Fibroblast of skin of back (primary cell): Measurements from ENCODE around the gene KCNB1. TPM values are rescaled to one million over a fixed set of nuclear protein-coding genes. Genes with fewer than 3 reads are reported as not detected.
A peak's percentile ranks its signal among the peaks of the same experiment; 100 is the strongest.

Source experiments
- DNase-seq: peaks from one replicate; pipeline ENCODE4 v3.0.0-alpha.2; 2013
- polyA plus RNA-seq, 2 experiments: library from polyadenylated mRNA; unstranded; fragments of 120-200 nt; gene quantifications; one replicate each; pipeline ENCODE4 v1.2.1, GENCODE V29; 2013; ENCODE audit not compliant: insufficient read length in 2 of 2

The KCNB1 gene
- 0.06 TPM for polyA plus RNA-seq (2013, experiment 1 of 2; ENCODE audit: insufficient read length)
- polyA plus RNA-seq (2013, experiment 2 of 2; ENCODE audit: insufficient read length) = 0.07 TPM

- DNase-seq = peak; percentile 59
These were observed at the start of gene KCNB1 for GRCh38 chr20:49482621-49483017. Gene KCNB1 (minus strand): TSS chr20:49482668. CDS start chr20:49482480, 188 bp downstream.

GRCh38 chr20:49529470-49529869, 47.0 kb upstream of the KCNB1 start:
- no peak for DNase-seq

DNA sequence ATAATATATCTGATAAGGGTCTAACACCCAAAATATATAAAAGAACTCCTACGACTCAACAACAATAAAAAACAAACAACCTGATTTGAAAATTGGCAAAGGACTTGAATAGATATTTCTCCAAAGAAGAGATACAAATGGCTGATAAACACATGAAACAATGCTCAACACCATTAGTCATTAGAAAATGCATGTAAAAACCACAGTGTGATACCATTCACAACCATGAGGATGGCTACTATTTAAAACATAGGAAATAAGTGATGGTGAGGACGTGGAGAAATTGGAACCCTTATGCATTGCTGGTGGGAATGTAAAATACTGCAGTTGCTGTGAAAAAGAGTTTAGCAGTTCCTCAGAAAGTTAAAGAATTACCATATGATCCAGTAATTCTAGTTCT, 44.1 kb upstream of the KCNB1 start:
- no peak for DNase-seq

DNA sequence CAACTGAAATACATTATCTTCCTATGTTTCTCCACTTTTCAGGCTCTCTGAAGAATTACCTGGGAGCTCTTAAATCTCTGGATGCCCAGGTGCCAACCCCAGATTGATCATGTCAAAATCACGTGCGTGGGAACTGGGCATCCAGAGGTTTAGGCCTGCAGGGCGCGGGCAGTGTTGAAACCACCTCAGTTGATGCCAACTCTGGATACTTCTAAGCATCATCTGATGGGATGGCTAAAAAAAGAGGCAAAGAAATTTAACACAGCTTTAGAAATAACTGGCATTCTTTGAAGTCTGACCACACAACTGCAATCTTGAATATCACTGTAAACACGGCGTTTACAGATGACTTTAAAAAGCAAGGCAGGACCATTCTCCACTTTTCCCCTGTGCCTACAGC, 43.6 kb upstream of the KCNB1 start:
- DNase-seq = no peak

DNA sequence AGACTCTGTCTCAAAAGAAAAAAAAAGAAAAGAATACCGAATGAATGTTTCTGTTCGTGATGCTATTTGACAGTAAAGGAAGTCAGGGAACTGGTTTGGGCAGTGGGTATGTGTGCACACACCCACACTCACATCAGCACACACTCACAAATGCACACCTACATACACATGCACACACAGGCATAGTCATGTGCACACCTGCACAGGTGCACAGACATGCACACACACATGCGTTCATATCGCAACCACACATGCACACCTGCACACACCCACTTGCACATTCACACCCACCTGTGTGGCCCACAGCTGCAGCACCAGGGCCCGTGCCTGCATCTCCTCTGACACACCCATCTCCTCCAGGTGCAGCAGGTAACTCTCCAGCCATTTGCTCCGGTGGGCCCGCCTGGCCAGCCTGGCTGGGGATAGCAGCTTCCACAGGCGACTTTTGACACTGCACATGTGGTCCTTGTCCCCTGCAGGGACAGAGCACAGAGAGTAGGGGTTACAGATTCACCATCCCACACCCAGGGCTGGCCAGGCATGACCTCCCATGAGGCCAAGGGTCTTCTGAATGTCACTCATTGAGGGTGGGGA, 41.4 kb upstream of the KCNB1 start:
- no peak for DNase-seq

- DNase-seq = no peak
These were observed 38.9 kb upstream of the KCNB1 start for GRCh38 chr20:49521356-49521755.

- DNase-seq = no peak
These were observed 37.4 kb upstream of the KCNB1 start for GRCh38 chr20:49519777-49520359.

GRCh38 chr20:49519212-49519712, 36.8 kb upstream of the KCNB1 start:
- no peak for DNase-seq

GRCh38 chr20:49518576-49518975, 36.1 kb upstream of the KCNB1 start:
- no peak for DNase-seq

GRCh38 chr20:49517805-49518100, 35.3 kb upstream of the KCNB1 start:
- no peak for DNase-seq

GRCh38 chr20:49516916-49517804, 34.7 kb upstream of the KCNB1 start:
- no peak for DNase-seq

- no peak for DNase-seq
These were observed 33.1 kb upstream of the KCNB1 start for GRCh38 chr20:49515586-49515985.

GRCh38 chr20:49513517-49513916, 31.0 kb upstream of the KCNB1 start:
- DNase-seq = no peak

DNA sequence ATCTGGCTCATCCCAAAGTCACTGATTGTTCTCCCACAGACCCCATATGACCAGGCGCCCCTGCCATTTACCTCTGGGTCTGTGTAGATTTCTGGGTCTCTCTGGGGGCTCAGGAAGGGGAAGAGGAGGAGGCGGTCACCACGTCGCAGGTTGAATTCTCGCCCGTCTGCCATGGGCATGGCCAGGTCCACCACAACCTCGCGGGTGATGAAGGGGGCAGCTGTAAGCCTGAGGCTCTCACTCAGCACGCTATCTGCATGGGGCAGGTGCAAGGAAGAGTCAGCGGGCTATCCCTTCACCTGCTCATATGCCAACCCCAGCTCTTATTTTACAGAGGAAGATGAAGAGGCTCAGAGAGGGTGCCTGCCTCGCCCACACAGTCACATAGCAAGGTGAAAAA, 30.5 kb upstream of the KCNB1 start:
- no peak for DNase-seq

GRCh38 chr20:49511788-49512525, 29.5 kb upstream of the KCNB1 start:
- DNase-seq = no peak

GRCh38 chr20:49510562-49511122, 28.2 kb upstream of the KCNB1 start:
- DNase-seq = peak; percentile 38

- DNase-seq = peak; percentile 42
These were observed 26.1 kb upstream of the KCNB1 start for GRCh38 chr20:49508435-49509199.

DNA sequence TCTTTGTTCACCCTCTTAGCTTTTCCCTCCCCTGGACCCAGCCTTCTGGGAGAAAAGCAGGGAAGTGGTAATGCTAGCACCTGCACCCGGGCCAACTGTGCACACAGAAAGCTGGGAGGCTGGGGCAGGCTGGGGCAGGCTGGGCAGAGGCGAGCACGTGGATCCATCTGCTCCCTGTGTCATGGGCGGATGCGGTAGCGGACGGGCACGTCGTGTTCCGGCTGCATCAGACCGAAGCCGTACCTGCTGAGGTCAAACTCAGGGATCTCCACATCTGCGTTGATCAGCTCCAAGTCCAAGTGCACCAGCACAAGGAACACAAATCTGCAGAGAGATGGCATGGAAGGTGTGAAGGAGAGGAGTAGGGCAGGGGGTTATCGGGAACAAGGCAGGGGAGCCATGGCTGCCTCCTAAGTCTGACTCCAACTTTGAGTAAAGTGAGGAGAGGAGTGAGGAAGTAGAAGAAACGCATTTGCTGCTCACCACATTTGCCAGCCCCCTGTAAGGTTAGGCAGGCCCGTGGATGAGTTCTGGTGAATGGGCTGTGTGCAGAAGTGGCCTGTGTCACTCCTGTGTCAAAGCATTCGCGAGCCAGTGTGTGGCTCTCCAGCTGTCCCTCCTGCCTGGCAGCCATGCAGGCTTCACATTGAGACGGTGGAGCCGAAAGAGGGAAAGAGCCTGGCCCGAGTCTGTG, 25.4 kb upstream of the KCNB1 start:
- no peak for DNase-seq

GRCh38 chr20:49505518-49505917, 23.1 kb upstream of the KCNB1 start:
- DNase-seq = peak; percentile 47

DNA sequence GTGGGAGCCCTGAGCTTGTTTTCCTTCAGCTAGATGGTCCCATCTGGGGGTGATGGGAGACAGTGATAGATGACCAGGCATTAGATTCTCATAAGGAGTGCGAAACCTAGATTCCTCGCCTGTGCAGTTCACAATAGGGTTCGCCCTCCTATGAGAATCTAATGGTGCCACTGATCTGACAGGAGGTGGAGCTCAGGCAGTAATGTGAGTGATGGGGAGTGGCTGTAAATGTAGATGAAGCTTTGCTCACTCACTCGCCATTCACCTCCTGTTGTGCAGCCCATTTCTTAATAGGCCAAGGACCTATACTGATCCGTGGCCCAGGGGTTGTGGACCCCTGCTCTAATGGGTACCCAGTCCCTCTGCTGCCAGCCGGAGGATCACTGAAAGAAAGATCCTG, 20.7 kb upstream of the KCNB1 start:
- no peak for DNase-seq

GRCh38 chr20:49501917-49502316, 19.4 kb upstream of the KCNB1 start:
- DNase-seq = peak; percentile 42
